PC-9 (cell line): ENCODE data around the gene OR10P1. TPM values are rescaled to one million over a fixed set of nuclear protein-coding genes. Genes with fewer than 3 reads are reported as not detected.

ENCODE experiments used
- BruUV-seq: library from RNA; stranded (reverse); fragments of 400-500 nt; replicated peaks from 2 replicates; lab custom pipeline; 2021; lab: Mats Ljungman, UMichigan
- CTCF ChIA-PET: fragments of 300-600 bp; sonication (Branson Sonifier 250); formaldehyde crosslinking; loops from one replicate; lab custom pipeline; 2022; ENCODE audit warnings: antibody characterized with exemption; lab: Charles Lee
- POLR2A ChIA-PET: fragments of 300-600 bp; sonication (Branson Sonifier 250); formaldehyde crosslinking; loops from one replicate; lab custom pipeline; 2022; ENCODE audit warnings: antibody characterized with exemption; ENCODE audit not compliant: unreplicated experiment; lab: Charles Lee
- DNase-seq, 2 experiments: peaks; one replicate each; pipeline versions ENCODE4 v3.0.0 to v3.0.0-alpha.2; 2015 to 2022; ENCODE audit warnings: mixed read lengths in 1 of 2
- H2AFZ ChIP-seq: fragments of 200-600 bp; sonication (generic); 2 replicates; pipeline ENCODE4 v1.8.1; 2017; ENCODE audit warnings: antibody characterized with exemption
- H3F3A ChIP-seq: fragments of 200-600 bp; sonication (generic); 2 replicates; pipeline ENCODE4 v1.8.1; 2017; ENCODE audit warnings: antibody characterized with exemption, mild to moderate bottlenecking, low read depth; ENCODE audit not compliant: insufficient read depth
- H3K27ac ChIP-seq: fragments of 200-600 bp; sonication (generic); 2 replicates; pipeline ENCODE4 v1.6.1; 2016; ENCODE audit warnings: mixed run types
- H3K27me3 ChIP-seq: fragments of 200-600 bp; sonication (generic); 2 replicates; pipeline ENCODE4 v1.6.1; 2016; ENCODE audit warnings: low read depth, mixed run types; ENCODE audit not compliant: insufficient read depth
- H3K36me3 ChIP-seq: fragments of 200-600 bp; sonication (generic); 2 replicates; pipeline ENCODE4 v1.6.1; 2016; ENCODE audit warnings: low read depth, mixed run types
- H3K4me1 ChIP-seq: fragments of 200-600 bp; sonication (generic); replicated peaks from 2 replicates; pipeline ENCODE4 v1.6.1; 2016; ENCODE audit warnings: mixed run types; ENCODE audit not compliant: insufficient read depth
- H3K4me2 ChIP-seq: fragments of 200-600 bp; sonication (generic); 2 replicates; pipeline ENCODE4 v1.6.1; 2017; ENCODE audit warnings: mixed run types
- H3K4me3 ChIP-seq: fragments of 200-600 bp; sonication (generic); 2 replicates; pipeline ENCODE4 v1.6.1; 2016; ENCODE audit warnings: mixed run types
- H3K79me2 ChIP-seq: fragments of 200-600 bp; sonication (generic); 2 replicates; pipeline ENCODE4 v1.6.1; 2017; ENCODE audit warnings: low read depth, mixed run types
- H3K9me2 ChIP-seq: fragments of 200-600 bp; sonication (generic); 2 replicates; pipeline ENCODE4 v1.8.1; 2017; ENCODE audit warnings: mild to moderate bottlenecking; ENCODE audit not compliant: insufficient read depth
- H3K9me3 ChIP-seq: fragments of 200-600 bp; sonication (generic); 2 replicates; pipeline ENCODE4 v1.8.1; 2016; ENCODE audit warnings: low read depth; ENCODE audit not compliant: insufficient read depth
- H4K20me1 ChIP-seq: fragments of 200-600 bp; sonication (generic); 2 replicates; pipeline ENCODE4 v1.8.1; 2017; ENCODE audit not compliant: insufficient read depth
- CTCF ChIP-seq: fragments of 200-600 bp; sonication (generic); conservative IDR thresholded peaks from 2 replicates; pipeline ENCODE4 v1.6.1; 2017; ENCODE audit warnings: mixed run types, antibody characterized with exemption, mild to moderate bottlenecking, moderate library complexity
- EZH2 ChIP-seq: fragments of 200-600 bp; sonication (generic); IDR thresholded peaks from 2 replicates; pipeline ENCODE4 v1.8.0; 2017; ENCODE audit warnings: antibody characterized with exemption, low read depth
- intact Hi-C: fragments of 100-400 bp; cut with micrococcal nuclease; formaldehyde crosslinking; loops from one replicate; pipeline ENCODE4 v1.10.0; 2022; ENCODE audit not compliant: unreplicated experiment
- total RNA-seq: library from RNA; stranded (reverse); gene quantifications from 2 replicates; pipeline ENCODE4 v1.2.3, GENCODE V29; 2021

OR10P1 gene
- total RNA-seq, 1 experiment from 2014 or later: not detected

GRCh38 chr12:55683676-55684075 is 47.0 kb downstream of the OR10P1 start:
- Histone ChIP-seq H3K4me1 (no peaks in the 10 kb centered on the region), H3K9me2 (no peaks in the 10 kb centered on the region), H4K20me1 (no peaks in the 10 kb centered on the region), H3K79me2 (no peaks in the 10 kb centered on the region), H3K4me2 (no peak overlapping the region), H3K27me3 (peaks cover 62% of the 10 kb centered on the region), H3K4me3 (no peak overlapping the region), H2AFZ (no peak overlapping the region), H3F3A (no peaks in the 10 kb centered on the region), H3K9me3 (no peaks in the 10 kb centered on the region), H3K36me3 (no peaks in the 10 kb centered on the region), H3K27ac (no peak overlapping the region)
- no peak for DNase-seq
- CTCF ChIA-PET: no interaction called here
- TF ChIP-seq CTCF: no peak
- no peak for TF ChIP-seq EZH2
- POLR2A ChIA-PET: no interaction called here
- intact Hi-C loops: no loop called here
- no TSS peak for BruUV-seq

- no TSS peak for BruUV-seq
- CTCF ChIA-PET: no interaction called here
- Histone ChIP-seq H3K79me2 (no peaks in the 10 kb centered on the region), H3K4me3 (no peak overlapping the region), H3K9me3 (no peaks in the 10 kb centered on the region), H3K36me3 (no peaks in the 10 kb centered on the region), H3K27ac (no peak overlapping the region), H3K4me1 (no peaks in the 10 kb centered on the region), H3K9me2 (no peaks in the 10 kb centered on the region), H3F3A (no peaks in the 10 kb centered on the region), H3K27me3 (peaks cover 64% of the 10 kb centered on the region), H4K20me1 (no peaks in the 10 kb centered on the region), H2AFZ (no peak overlapping the region), H3K4me2 (no peak overlapping the region)
- POLR2A ChIA-PET: interaction anchor here (0.6 kb wide), 1 partner anchor 8 kb away, joined by 5 read pairs; no protein-coding TSS in a partner anchor
- DNase-seq: no peak
- TF ChIP-seq CTCF (no peak), EZH2 (no peak)
- intact Hi-C loops: no loop called here
Measured at GRCh38 chr12:55684761-55685370, 48.2 kb downstream of the OR10P1 start.

- Histone ChIP-seq H3K4me3 (no peak overlapping the region), H3K79me2 (no peaks in the 10 kb centered on the region), H2AFZ (no peak overlapping the region), H3K4me2 (no peak overlapping the region), H3K4me1 (no peaks in the 10 kb centered on the region), H3K36me3 (no peaks in the 10 kb centered on the region), H3K27ac (no peak overlapping the region), H3K9me3 (no peaks in the 10 kb centered on the region), H3K27me3 (peaks cover 64% of the 10 kb centered on the region), H3F3A (no peaks in the 10 kb centered on the region), H4K20me1 (no peaks in the 10 kb centered on the region), H3K9me2 (no peaks in the 10 kb centered on the region)
- ChIA-PET CTCF (no interaction called here), POLR2A (interaction anchor here (0.6 kb wide), 1 partner anchor 8 kb away, joined by 5 read pairs; no protein-coding TSS in a partner anchor)
- intact Hi-C loops: no loop called here
- no TSS peak for BruUV-seq
- no peak for TF ChIP-seq EZH2
- no peak for TF ChIP-seq CTCF
- no peak for DNase-seq
Measured at GRCh38 chr12:55685671-55686070, 49.0 kb downstream of the OR10P1 start.
